Suprapubic skin (tissue), 4 donors: ENCODE data around the gene HIVEP2. TPM values are rescaled to one million over a fixed set of nuclear protein-coding genes. Genes with fewer than 3 reads are reported as not detected.

Source experiments
- DNase-seq, 2 donors: peaks; one replicate each; pipeline ENCODE4 v3.0.0-alpha.2; 2019; ENCODE audit warnings: low spot score in 2 of 2
- H3K27ac ChIP-seq: fragments of 200-600 bp; sonication (generic); one replicate; pipeline ENCODE4 v1.5.1; 2019
- H3K27me3 ChIP-seq: fragments of 200-600 bp; sonication (generic); one replicate; pipeline ENCODE4 v1.5.1; 2019
- H3K36me3 ChIP-seq: fragments of 200-600 bp; sonication (generic); one replicate; pipeline ENCODE4 v1.5.1; 2019
- H3K4me1 ChIP-seq: fragments of 200-600 bp; sonication (generic); one replicate; pipeline ENCODE4 v1.5.1; 2019
- H3K4me3 ChIP-seq: fragments of 200-600 bp; sonication (generic); one replicate; pipeline ENCODE4 v1.5.1; 2019; ENCODE audit warnings: mild to moderate bottlenecking
- H3K9me3 ChIP-seq: fragments of 200-600 bp; sonication (generic); one replicate; pipeline ENCODE4 v1.5.1; 2019
- EP300 ChIP-seq: sonication (generic); formaldehyde crosslinking; IDR thresholded peaks from one replicate; pipeline ENCODE4 v1.6.1; 2017; ENCODE audit warnings: antibody characterized with exemption
- POLR2A ChIP-seq, 2 donors: fragments of 450-650 bp; IDR thresholded peaks; one replicate each; pipeline ENCODE4 v1.6.1; 2017; ENCODE audit warnings: antibody characterized with exemption in 2 of 2, mild to moderate bottlenecking in 2 of 2, moderate library complexity in 2 of 2
- POLR2AphosphoS5 ChIP-seq, 3 donors: sonication (generic); formaldehyde crosslinking; IDR thresholded peaks; one replicate each; pipeline ENCODE4 v1.6.1; 2017; ENCODE audit warnings: antibody characterized with exemption in 3 of 3
- WGBS: methylation state at CpG from one replicate; pipeline ENCODE4 v1.1.5; 2018; 5-methylcytosine and 5-hydroxymethylcytosine counted together
- total RNA-seq, 4 donors: library from RNA; depleted of rRNA; stranded (reverse); fragments of >200 nt; gene quantifications; one replicate each; pipeline ENCODE4 v1.1.0, GENCODE V29; 2016
- TF ChIP-seq, protein P1 (sequence below), 2 donors: fragments of 200-600 bp in 1 of 2; fragments of 450-650 bp in 1 of 2; sonication (generic) in 1 of 2; IDR thresholded peaks; one replicate each; pipeline ENCODE4 v1.5.1; 2016 to 2019; ENCODE audit warnings: antibody characterized with exemption in 2 of 2, mild to moderate bottlenecking in 1 of 2, moderate library complexity in 1 of 2

The HIVEP2 gene
- total RNA-seq, 4 donors from 2014 or later, result 23.6 to 31.3 (median 25.6) TPM

DNA sequence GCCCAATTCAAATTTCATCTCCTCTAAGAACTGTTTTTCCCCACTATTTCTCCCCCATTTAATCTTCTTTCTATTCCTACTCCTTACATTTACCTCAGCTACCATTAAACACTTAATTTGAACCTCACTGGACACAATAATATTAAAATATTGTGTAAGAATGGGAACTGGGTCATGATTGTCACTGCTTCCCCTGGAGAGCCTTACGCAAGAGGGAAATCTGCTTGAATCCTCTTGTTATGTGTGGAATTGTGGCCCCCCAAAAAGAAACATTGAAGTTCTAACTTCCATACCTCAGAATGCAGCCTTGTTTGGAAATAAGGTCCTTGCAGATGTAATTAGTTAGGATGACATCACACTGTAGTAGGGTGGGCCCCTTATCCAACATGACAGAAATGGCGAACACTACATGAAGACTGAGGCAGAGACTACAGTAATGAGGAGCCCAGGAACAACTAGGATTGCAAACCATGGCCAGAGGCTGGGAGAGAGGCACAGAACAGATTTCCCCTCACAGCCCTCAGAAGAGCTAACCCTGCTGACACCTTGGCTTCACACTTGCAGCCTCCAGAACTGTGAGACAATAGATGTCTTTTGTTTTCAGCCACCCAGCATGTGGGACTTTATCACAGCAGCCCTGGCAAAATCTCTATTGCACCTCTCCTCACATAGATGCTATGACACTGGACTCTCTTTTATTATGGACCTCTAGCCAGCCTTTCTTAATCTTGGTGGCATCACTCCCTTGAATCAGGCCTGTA is 29.9 kb downstream of the HIVEP2 start:
- TF ChIP-seq POLR2AphosphoS5 (IDR thresholded peaks at IDR 0.05) (no peak), POLR2A (IDR thresholded peaks at IDR 0.05) (no peak), EP300 (no peak)
- TF ChIP-seq, protein P1, sequence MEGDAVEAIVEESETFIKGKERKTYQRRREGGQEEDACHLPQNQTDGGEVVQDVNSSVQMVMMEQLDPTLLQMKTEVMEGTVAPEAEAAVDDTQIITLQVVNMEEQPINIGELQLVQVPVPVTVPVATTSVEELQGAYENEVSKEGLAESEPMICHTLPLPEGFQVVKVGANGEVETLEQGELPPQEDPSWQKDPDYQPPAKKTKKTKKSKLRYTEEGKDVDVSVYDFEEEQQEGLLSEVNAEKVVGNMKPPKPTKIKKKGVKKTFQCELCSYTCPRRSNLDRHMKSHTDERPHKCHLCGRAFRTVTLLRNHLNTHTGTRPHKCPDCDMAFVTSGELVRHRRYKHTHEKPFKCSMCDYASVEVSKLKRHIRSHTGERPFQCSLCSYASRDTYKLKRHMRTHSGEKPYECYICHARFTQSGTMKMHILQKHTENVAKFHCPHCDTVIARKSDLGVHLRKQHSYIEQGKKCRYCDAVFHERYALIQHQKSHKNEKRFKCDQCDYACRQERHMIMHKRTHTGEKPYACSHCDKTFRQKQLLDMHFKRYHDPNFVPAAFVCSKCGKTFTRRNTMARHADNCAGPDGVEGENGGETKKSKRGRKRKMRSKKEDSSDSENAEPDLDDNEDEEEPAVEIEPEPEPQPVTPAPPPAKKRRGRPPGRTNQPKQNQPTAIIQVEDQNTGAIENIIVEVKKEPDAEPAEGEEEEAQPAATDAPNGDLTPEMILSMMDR (IDR thresholded peaks at IDR 0.05), result no peak
- no peak for DNase-seq
- no peak overlapping the region for H3K4me3 ChIP-seq
- no peaks in the 10 kb centered on the region for H3K36me3 ChIP-seq
- WGBS, result 95% methylated on average over 2 of the region's 2 CpGs
- H3K4me1 ChIP-seq, result no peaks in the 10 kb centered on the region
- no peaks in the 10 kb centered on the region for H3K27me3 ChIP-seq
- H3K27ac ChIP-seq, result no peak overlapping the region
- no peaks in the 10 kb centered on the region for H3K9me3 ChIP-seq

DNA sequence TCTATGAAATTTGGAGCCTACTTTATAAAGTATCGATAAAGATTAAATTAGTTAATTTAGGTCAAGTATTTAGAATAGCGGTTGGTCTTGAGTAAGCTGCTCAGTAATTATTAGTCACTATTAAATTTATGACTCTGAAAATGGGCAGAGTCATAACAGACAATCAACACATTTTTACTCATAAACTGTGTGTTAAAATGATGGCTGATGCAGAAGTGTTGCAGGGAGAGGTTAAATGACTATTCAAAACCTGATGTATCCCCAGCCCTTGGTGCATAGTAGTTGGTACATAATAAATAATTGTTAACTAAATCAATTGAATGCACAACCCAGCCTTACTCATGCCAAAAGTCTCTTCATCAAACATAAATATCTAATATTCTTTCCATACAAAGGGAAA is 30.6 kb downstream of the HIVEP2 start:
- Histone ChIP-seq H3K36me3 (no peaks in the 10 kb centered on the region), H3K9me3 (no peaks in the 10 kb centered on the region), H3K4me1 (no peaks in the 10 kb centered on the region), H3K27me3 (no peaks in the 10 kb centered on the region), H3K4me3 (no peak overlapping the region), H3K27ac (no peak overlapping the region)
- DNase-seq, result no peak
- TF ChIP-seq EP300 (no peak), POLR2AphosphoS5 (IDR thresholded peaks at IDR 0.05) (no peak), POLR2A (IDR thresholded peaks at IDR 0.05) (no peak)
- TF ChIP-seq, protein P1 (IDR thresholded peaks at IDR 0.05), result no peak
- WGBS, result 81% methylated on average over 2 of the region's 2 CpGs

DNA sequence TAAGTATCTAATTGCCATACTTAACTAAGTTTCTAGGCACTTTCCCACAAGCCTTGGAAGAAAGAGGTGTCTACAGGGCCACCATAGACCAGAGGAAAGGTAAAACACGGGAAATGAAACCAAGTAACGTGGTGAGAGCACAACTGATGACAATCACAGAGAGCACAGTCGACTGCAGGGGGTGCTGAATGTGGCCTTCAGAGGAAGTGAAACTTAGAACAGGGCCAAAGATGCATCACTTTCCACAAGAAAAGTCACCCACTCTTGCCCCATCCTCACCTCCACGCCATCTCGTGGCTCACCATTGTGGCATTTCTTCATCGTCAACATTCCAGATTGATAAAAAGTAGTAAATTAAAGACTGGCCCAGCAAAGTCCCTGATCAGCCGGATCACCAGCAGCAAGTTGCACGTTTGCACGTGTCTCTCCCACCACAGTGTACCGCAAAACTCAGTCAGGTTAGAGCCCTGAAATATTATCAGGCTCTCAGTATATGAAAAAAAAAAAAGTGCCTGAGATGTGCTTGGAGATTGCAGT is 31.4 kb downstream of the HIVEP2 start:
- no peak overlapping the region for H3K4me3 ChIP-seq
- no peaks in the 10 kb centered on the region for H3K9me3 ChIP-seq
- H3K4me1 ChIP-seq, result no peaks in the 10 kb centered on the region
- DNase-seq, result no peak
- TF ChIP-seq EP300 (no peak), POLR2AphosphoS5 (IDR thresholded peaks at IDR 0.05) (no peak), POLR2A (IDR thresholded peaks at IDR 0.05) (no peak)
- TF ChIP-seq, protein P1 (IDR thresholded peaks at IDR 0.05), result no peak
- H3K27me3 ChIP-seq, result no peaks in the 10 kb centered on the region
- H3K36me3 ChIP-seq, result no peaks in the 10 kb centered on the region
- WGBS, result 88% methylated on average over 10 of the region's 10 CpGs
- no peak overlapping the region for H3K27ac ChIP-seq

DNA sequence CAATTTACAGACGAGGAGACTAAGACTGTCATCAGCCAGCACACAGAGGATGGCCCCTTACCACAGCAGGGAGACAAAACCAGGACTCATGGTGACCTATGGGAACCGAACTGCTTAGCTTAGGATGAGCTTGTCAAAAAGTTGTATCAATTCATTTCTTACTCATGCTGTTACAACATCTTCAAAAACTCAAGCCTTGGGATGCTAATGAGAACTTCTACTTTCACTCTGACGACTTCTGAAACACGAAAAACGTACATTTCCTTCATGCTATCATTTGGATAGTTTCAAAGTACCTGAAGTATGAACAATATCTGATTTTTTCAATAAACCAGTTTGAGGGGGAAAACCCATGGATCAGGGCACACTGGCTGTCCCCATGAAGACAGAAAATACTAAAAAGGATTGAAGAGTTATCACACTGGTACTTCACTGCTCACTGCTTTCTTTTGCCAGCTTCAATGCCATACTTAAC is 31.9 kb downstream of the HIVEP2 start:
- Histone ChIP-seq H3K4me3 (no peak overlapping the region), H3K4me1 (no peaks in the 10 kb centered on the region), H3K27ac (no peak overlapping the region), H3K9me3 (no peaks in the 10 kb centered on the region), H3K36me3 (no peaks in the 10 kb centered on the region), H3K27me3 (no peaks in the 10 kb centered on the region)
- TF ChIP-seq, protein P1 (IDR thresholded peaks at IDR 0.05), result no peak
- TF ChIP-seq POLR2A (IDR thresholded peaks at IDR 0.05), result no peak
- no peak for TF ChIP-seq EP300
- TF ChIP-seq POLR2AphosphoS5 (IDR thresholded peaks at IDR 0.05), result no peak
- DNase-seq, result no peak
- 90% methylated on average over 5 of the region's 5 CpGs for WGBS

DNA sequence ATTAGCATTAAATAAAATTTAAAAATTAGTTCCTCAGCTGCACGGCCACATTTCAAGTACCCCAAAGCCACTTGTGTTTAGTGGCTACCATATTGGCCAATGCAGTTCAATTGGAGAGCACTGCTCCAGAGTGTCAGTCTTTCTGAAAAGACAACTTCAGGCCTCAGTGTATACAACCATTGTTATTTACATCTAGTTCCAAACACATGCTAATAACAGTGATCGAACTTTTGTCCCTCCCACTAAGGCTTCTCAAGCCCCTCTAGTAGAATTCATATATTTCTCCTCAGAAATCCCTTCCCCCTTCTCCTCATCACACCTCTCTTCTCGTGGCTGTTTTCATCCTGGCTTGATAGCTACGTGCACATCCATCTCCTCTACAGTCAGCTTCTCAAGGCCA is 32.9 kb downstream of the HIVEP2 start:
- no peaks in the 10 kb centered on the region for H3K36me3 ChIP-seq

More for the DNA sequence above, 32.9 kb downstream of the HIVEP2 start:
- H3K4me1 ChIP-seq, result no peaks in the 10 kb centered on the region
- H3K4me3 ChIP-seq, result no peak overlapping the region
- H3K27me3 ChIP-seq, result no peaks in the 10 kb centered on the region
- TF ChIP-seq, protein P1 (IDR thresholded peaks at IDR 0.05), result no peak
- TF ChIP-seq EP300, result no peak
- no peak for TF ChIP-seq POLR2A (IDR thresholded peaks at IDR 0.05)
- TF ChIP-seq POLR2AphosphoS5 (IDR thresholded peaks at IDR 0.05), result no peak
- no peak for DNase-seq
- H3K9me3 ChIP-seq, result no peaks in the 10 kb centered on the region
- no peak overlapping the region for H3K27ac ChIP-seq
- WGBS, result 91% methylated on average over 4 of the region's 4 CpGs
